Epithelial cell of proximal tubule (primary cell): ENCODE data around the gene SSUH2. TPM values are rescaled to one million over a fixed set of nuclear protein-coding genes. Genes with fewer than 3 reads are reported as not detected.

Source experiments
- DNase-seq: peaks from one replicate; pipeline ENCODE4 v3.0.0-alpha.2; 2011; ENCODE audit warnings: low read depth
- H3K4me3 ChIP-seq: 2 replicates; pipeline ENCODE4 v1.5.1; 2011; ENCODE audit warnings: low read depth, mild to moderate bottlenecking, low read length
- total RNA-seq: library from RNA; depleted of rRNA; stranded (reverse); fragments of >200 nt; gene quantifications from 2 replicates; pipeline ENCODE4 v1.2.3, GENCODE V29; 2015
- TF ChIP-seq, protein P1 (sequence below): conservative IDR thresholded peaks from 2 replicates; pipeline ENCODE4 v1.5.1; 2012; ENCODE audit warnings: low read depth, mild to moderate bottlenecking, low read length

SSUH2 gene
- total RNA-seq, 1 donor from 2014 or later: not detected

DNA sequence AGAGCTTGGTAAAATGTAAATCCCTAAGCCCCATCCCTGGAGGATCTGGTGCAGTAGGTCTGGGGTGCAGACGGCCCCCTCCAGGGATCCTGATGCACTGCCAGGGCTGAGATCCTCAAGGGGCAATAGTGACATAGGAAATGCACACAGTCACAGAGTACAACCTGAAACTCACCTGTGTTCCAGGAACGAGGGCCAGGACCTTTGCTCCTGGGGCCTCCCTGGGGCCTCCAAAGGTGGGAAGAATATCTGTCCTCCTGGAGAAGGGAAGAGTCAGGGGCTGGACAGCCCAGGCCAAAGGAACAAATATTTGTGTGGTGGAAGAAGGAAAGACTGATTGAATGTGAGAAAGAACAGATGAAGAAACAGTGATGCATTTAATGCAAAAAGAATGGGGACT, 9.5 kb downstream of the SSUH2 start:
- no peak overlapping the region for H3K4me3 ChIP-seq
- TF ChIP-seq, protein P1, sequence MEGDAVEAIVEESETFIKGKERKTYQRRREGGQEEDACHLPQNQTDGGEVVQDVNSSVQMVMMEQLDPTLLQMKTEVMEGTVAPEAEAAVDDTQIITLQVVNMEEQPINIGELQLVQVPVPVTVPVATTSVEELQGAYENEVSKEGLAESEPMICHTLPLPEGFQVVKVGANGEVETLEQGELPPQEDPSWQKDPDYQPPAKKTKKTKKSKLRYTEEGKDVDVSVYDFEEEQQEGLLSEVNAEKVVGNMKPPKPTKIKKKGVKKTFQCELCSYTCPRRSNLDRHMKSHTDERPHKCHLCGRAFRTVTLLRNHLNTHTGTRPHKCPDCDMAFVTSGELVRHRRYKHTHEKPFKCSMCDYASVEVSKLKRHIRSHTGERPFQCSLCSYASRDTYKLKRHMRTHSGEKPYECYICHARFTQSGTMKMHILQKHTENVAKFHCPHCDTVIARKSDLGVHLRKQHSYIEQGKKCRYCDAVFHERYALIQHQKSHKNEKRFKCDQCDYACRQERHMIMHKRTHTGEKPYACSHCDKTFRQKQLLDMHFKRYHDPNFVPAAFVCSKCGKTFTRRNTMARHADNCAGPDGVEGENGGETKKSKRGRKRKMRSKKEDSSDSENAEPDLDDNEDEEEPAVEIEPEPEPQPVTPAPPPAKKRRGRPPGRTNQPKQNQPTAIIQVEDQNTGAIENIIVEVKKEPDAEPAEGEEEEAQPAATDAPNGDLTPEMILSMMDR: no peak
- DNase-seq: no peak

DNA sequence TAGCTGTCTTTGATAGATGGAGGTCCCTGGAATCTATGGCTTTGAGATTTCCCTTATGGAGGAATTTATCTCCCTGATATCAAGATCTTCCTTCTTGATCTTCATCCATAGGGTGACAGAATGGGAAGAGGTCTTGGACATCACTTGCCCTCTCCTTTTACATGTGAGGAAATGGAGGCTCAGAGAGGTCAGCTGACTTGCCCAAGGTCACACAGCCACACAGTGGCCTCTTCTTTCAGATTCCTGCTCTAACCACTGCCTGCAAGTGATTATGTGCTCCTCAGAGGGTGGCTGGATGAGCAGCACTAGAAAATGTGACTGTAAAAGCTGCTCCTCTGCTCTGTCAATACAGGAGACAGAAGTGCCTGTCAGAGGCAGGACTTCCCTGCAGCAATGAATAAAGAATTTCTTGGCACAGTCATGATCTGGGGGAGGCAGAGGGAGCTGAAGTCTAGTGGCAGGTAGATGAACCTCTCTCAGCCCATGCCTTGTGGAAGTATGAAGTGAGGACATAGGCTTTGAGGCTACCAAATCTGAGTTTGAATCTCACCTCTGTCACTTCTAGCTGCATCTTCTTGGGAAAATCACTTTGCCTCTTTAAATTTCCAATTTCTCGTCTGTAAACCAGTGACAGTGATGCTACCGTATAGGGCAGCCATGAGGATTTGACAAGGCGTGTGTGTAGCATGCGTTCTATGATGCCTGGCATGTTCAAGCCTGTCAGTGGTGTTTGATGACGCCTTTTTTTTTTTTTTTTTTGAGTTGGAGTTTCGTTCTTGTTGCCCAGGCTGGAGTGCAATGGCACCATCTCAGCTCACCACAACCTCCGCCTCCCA, 12.0 kb downstream of the SSUH2 start:
- TF ChIP-seq, protein P1: no peak
- no peak for DNase-seq

DNA sequence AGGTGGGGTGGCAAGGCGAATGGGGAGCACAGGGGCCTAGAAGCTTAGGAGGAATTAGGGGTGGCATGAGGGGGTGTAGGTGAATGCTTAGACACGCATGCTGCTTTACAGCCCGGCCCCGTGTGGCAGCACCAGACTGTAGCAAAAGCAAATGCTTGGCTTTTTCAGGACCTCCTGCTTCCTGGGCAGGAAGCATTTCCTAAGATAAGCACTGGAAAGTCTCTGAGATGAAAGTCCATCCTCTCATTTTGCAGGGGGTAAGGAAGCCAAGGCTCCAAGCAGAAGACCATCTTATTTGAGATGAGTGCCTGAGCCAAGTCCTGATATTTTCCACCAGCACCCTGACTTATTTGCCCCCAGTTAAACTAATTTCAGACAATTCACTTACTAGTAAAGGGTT, 12.9 kb downstream of the SSUH2 start:
- no peak overlapping the region for H3K4me3 ChIP-seq
- TF ChIP-seq, protein P1: no peak
- no peak for DNase-seq

More for the DNA sequence above, 12.0 kb downstream of the SSUH2 start:
- H3K4me3 ChIP-seq: no peak overlapping the region

DNA sequence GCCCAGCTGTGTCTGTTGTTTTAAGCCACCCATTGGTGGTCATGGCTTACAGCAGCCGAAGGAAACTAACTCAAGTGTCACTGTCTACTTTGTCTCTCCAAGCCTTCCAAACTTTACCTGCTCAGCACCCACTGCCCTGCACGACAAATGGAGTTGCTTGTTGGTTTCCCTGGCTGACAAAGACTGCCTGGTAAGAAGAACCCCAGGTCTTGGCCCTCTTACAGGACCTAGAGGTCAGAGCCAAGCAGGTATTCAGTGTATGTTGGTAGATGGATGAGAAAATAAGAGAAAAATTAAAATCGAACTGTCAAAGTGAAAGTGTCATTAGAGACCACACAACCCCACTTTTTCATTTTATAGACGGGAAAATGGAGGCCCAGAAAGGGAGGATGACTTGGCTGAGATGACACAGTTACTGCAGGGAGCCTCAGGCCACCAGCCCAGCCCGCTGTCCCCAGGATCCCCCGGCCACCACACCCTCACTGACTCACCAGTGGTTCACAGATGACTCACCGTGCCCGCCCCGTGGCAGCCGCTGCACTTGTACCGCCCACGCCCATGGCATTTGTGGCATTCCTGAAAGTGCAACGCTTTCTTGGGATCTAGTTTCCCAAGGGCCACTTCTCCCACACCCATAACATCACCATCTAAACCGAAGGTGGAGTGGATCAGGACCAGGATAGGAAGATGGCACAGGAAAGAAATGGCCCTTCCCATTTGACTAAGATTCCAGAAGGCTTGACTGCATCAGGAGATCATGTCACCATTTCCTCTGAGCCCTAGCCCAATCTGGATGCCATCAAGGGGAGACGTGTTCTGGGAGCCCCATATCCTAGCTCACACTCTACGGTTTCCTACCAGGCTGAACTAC, 15.2 kb downstream of the SSUH2 start:
- peak; percentile 70 for DNase-seq
- TF ChIP-seq, protein P1: no peak
- H3K4me3 ChIP-seq: no peak overlapping the region

DNA sequence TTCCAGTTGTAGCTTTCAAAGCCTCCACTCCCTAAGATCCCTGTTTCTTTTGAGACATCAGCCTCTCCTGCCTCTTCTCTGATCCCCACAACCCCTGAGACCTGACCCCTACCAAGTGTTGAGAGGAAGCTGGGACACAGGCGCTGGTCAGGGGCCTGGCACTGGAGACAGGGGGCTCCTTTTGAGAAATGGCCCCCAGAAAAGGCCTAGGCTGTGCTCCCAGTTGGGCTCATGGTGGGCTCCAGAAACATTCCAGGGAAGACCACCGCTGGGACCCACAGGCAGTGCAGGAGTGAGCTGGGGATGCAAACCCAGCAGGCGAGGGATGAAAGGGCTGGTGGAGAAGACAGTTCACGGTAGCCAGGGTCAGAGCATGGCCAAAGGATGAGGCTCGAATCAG, 16.6 kb downstream of the SSUH2 start:
- TF ChIP-seq, protein P1: no peak
- H3K4me3 ChIP-seq: no peak overlapping the region
- DNase-seq: no peak

DNA sequence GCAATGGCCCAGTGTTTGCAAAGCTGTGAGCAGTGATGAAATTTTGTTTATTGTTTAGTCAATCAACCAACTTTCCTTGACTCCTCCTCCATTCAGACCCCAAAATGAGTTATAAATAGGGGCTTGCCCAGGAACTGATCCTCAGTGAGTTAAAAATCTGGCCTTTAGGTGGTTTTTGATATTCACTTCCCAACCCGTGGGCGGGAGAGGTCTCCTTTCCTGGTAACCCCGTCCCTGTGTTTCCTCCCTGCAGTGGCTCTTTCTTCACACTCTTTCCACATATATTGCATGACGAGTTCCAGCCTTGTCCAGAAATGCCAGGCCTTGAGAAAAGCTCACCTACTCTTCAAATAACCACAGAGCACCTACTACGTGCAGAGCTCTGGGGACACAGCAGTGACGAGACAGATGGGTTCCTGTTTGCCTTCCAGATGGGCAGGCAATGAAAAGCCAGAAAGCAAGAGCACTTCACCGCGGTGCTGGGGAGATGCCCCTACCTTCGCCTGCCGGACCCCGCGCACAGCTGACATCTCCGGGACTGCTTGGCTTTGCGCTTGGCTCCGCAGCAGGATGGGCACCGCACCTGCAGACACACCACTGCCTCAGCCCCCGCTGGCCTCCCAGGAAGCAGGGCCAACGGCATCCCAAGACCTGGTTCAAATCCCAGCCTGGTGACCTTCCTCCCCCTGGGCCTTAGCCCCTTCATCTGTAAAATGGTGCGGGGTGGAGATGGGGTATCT, 17.2 kb downstream of the SSUH2 start:
- no peak overlapping the region for H3K4me3 ChIP-seq
- no peak for DNase-seq
- TF ChIP-seq, protein P1: no peak
